Activated naive CD4-positive, alpha-beta T cell treated with anti-CD3 and anti-CD28 coated beads, Interleukin-2, amount 50 U/mL, for 72 hours (primary cell): ENCODE measurements around the gene SLC39A11. TPM values are rescaled to one million over a fixed set of nuclear protein-coding genes. Genes with fewer than 3 reads are reported as not detected.

Source experiments
- total RNA-seq, 2 donors: library from RNA; stranded (reverse); gene quantifications; one replicate each; pipeline ENCODE4 v1.2.3, GENCODE V29; 2022

Gene SLC39A11
- total RNA-seq, 2 donors from 2014 or later = 14.8 to 17.7 TPM

Other genes starting within 250 kb of the SLC39A11 start
- gene SSTR2, start 72.3 kb upstream of the SLC39A11 start, total RNA-seq = under 1 TPM; 0.12 to 0.87 TPM
- gene COG1, start 100.4 kb upstream of the SLC39A11 start, total RNA-seq = 10 to 100 TPM; 26.8 to 40.5 TPM
- gene CPSF4L, start 169.2 kb upstream of the SLC39A11 start, total RNA-seq = not detected
- 1 to 10 TPM; 1.1 to 1.8 TPM for gene CDC42EP4, start 219.3 kb upstream of the SLC39A11 start, total RNA-seq